GM10266 (cell line): ENCODE data around the gene SPOCK3.

Experiments used
- DNase-seq: peaks from one replicate; pipeline ENCODE4 v3.0.0; 2012; ENCODE audit errors: extremely low spot score
- CTCF ChIP-seq: IDR thresholded peaks from 2 replicates; pipeline ENCODE4 v1.5.1; 2012; ENCODE audit warnings: mild to moderate bottlenecking, low read depth; ENCODE audit not compliant: control insufficient read depth, insufficient read depth; ENCODE audit errors: missing control alignments

SPOCK3 gene

GRCh38 chr4:167109859-167110258 lies 124.4 kb downstream of the SPOCK3 start:
- DNase-seq = no peak
- TF ChIP-seq CTCF = no peak

- DNase-seq = no peak
- TF ChIP-seq CTCF = no peak
Observed at GRCh38 chr4:167105857-167106256, 128.4 kb downstream of the SPOCK3 start.

- TF ChIP-seq CTCF = no peak
- DNase-seq = no peak
Observed at GRCh38 chr4:167102475-167102874, 131.8 kb downstream of the SPOCK3 start.

- no peak for DNase-seq
- no peak for TF ChIP-seq CTCF
Observed at GRCh38 chr4:167101035-167101434, 133.3 kb downstream of the SPOCK3 start.

GRCh38 chr4:167100120-167100519 lies 134.2 kb downstream of the SPOCK3 start:
- TF ChIP-seq CTCF = no peak

GRCh38 chr4:167088115-167088514 lies 146.2 kb downstream of the SPOCK3 start:
- no peak for TF ChIP-seq CTCF
- no peak for DNase-seq

More at GRCh38 chr4:167100120-167100519, 134.2 kb downstream of the SPOCK3 start:
- DNase-seq = no peak

- TF ChIP-seq CTCF = no peak
- DNase-seq = no peak
Observed at GRCh38 chr4:167084321-167084720, 150.0 kb downstream of the SPOCK3 start.
